Measurements from ENCODE around the gene GPR89A.

GRCh38 chr1:145717833-145718232, 110.0 kb downstream of the GPR89A start:
- TF ChIP-seq POLR2AphosphoS5 (IDR thresholded peaks at IDR 0.05; ENCODE audit: low read depth, low read length) (no peak), CTCF (IDR thresholded peaks at IDR 0.05) (no peak), TCF7L2 (IDR thresholded peaks at IDR 0.05; ENCODE audit: low read depth, low read length) (no peak), SIN3A (IDR thresholded peaks at IDR 0.05; ENCODE audit: borderline replicate concordance, insufficient read depth, low read depth, low read length) (no peak)
